Heart left ventricle (tissue), 16 donors: Measurements from ENCODE around the gene CER1. TPM values are rescaled to one million over a fixed set of nuclear protein-coding genes. Genes with fewer than 3 reads are reported as not detected.

Experiments
- ATAC-seq, 4 donors: fragments of 200-7000 bp; cut with Tn5 transposase; one replicate each; pipeline ENCODE4 v1.9.1; 2020 to 2022; ENCODE audit warnings: moderate library complexity in 4 of 4, mild to moderate bottlenecking in 3 of 4, moderate number of reproducible peaks in 1 of 4
- DNase-seq, 5 donors: peaks; one replicate each; pipeline ENCODE4 v3.0.0-alpha.2; 2020
- H3K27ac ChIP-seq, 12 donors: fragments of 200-600 bp; sonication (generic) in 4 of 12; one replicate each; pipeline versions ENCODE4 v1.5.0 to v1.8.0; 2016 to 2022; ENCODE audit warnings: mild to moderate bottlenecking in 2 of 12
- H3K27me3 ChIP-seq, 9 donors: fragments of 200-600 bp; sonication (generic) in 2 of 9; one replicate each; pipeline versions ENCODE4 v1.5.1 to v1.8.0; 2016 to 2022; ENCODE audit warnings: mild to moderate bottlenecking in 3 of 9
- H3K36me3 ChIP-seq, 9 donors: fragments of 200-600 bp; sonication (generic) in 2 of 9; one replicate each; pipeline versions ENCODE4 v1.5.0 to v1.8.0; 2018 to 2022; ENCODE audit warnings: mild to moderate bottlenecking in 2 of 9
- H3K4me1 ChIP-seq, 12 donors: fragments of 200-600 bp; sonication (generic) in 4 of 12; one replicate each; pipeline versions ENCODE4 v1.5.0 to v1.8.0; 2016 to 2022; ENCODE audit warnings: mild to moderate bottlenecking in 3 of 12
- H3K4me3 ChIP-seq, 12 donors: fragments of 200-600 bp; sonication (generic) in 4 of 12; one replicate each; pipeline versions ENCODE4 v1.5.0 to v1.8.0; 2017 to 2022; ENCODE audit warnings: mild to moderate bottlenecking in 9 of 12, moderate library complexity in 4 of 12
- H3K9me3 ChIP-seq, 12 donors: fragments of 200-600 bp; sonication (generic) in 4 of 12; one replicate each; pipeline versions ENCODE4 v1.5.0 to v1.8.0; 2016 to 2022; ENCODE audit warnings: mild to moderate bottlenecking in 1 of 12
- CTCF ChIP-seq, 12 donors: fragments of 200-600 bp; sonication (generic) in 4 of 12; IDR thresholded peaks; one replicate each; pipeline versions ENCODE4 v1.5.0 to v1.8.0; 2018 to 2022; ENCODE audit warnings: antibody characterized with exemption in 12 of 12, mild to moderate bottlenecking in 5 of 12
- POLR2A ChIP-seq, 2 donors: fragments of 450-650 bp; IDR thresholded peaks; one replicate each; pipeline ENCODE4 v1.6.1; 2017; ENCODE audit warnings: antibody characterized with exemption in 2 of 2, mild to moderate bottlenecking in 2 of 2, moderate library complexity in 2 of 2
- WGBS, 4 donors: extraction: QIAGEN DNeasy Blood & Tissue Kit in 2 of 4; methylation state at CpG; one replicate each; pipeline versions ENCODE4 v1.1.5 to v1.1.7; 2013 to 2018; 5-methylcytosine and 5-hydroxymethylcytosine counted together
- intact Hi-C, 10 donors: fragments of 100-400 bp; cut with DNase I; formaldehyde crosslinking; loops; one replicate each; pipeline versions ENCODE4 v1.11.1 to v1.14.2; 2022
- polyA plus RNA-seq, 2 donors: library from polyadenylated mRNA; stranded (reverse); fragments of 200-250 nt; gene quantifications; one replicate each; pipeline ENCODE4 v1.2.3, GENCODE V29; 2013
- total RNA-seq, 9 donors: library from RNA; depleted of rRNA in 2 of 9; stranded (reverse); fragments of >200 nt in 2 of 9; fragmentation: NEBNext Ultra II Directional in 3 of 9; extraction: Animal tissue kit (Norgen Biotek cat#: 25700) in 3 of 9; gene quantifications; one replicate each; pipeline versions ENCODE4 v1.1.0 to v1.2.4, GENCODE V29; 2016 to 2023
- donor health status: ischemic (EF 13 %, LVEDD 7.1; RV severe dilation, severe dysfunction).
- donor health status: healthy with polysubstance abuse.
- donor health status: DM: no; HTN: yes; CAD: no.
- donor health status: DM: no; HTN: no; CAD: no.
- donor health status: ischemic (EF 25% LVEDD 6.9; RV normal size, moderate dysfunction).
- donor health status: ischemic (EF 25% LVEDD 5.7; RV mildly dilated, moderate dysfunction).
- donor health status: healthy.
- donor health status: DM: yes; HTN: yes; CAD: no.
- donor health status: ischemic (EF 35%, LVEDD 5.7; RV mildly dilated, moderate dysfunction).
- donor health status: nonischemic (EF 11% LVEDD 7.7; RV severe dilation, severe dysfunction).
- donor health status: DM: yes; HTN: yes; CAD: no.
- donor health status: PGD.
- donor health status: ischemic (EF 29% LVEDD 5.4; RV normal size, mild dysfunction).
- donor health status: nonischemic (EF 23%, LVEDD 6.1; RV moderate dilation, normal function).

The CER1 gene
- total and polyA plus RNA-seq, 11 donors = not detected

- TF ChIP-seq CTCF (IDR thresholded peaks at IDR 0.05) (no peak), POLR2A (IDR thresholded peaks at IDR 0.05) (no peak)
- no peaks in the 10 kb centered on the region for H3K27me3 ChIP-seq
- peaks cover 0 to 28% (median 9%) of the 10 kb centered on the region in 9 donors for H3K36me3 ChIP-seq
- 58 to 69% (median 64%) methylated on average over 3 of the region's 3 CpGs for WGBS, 4 donors
- H3K9me3 ChIP-seq = no peaks in the 10 kb centered on the region
- no peak for ATAC-seq
- no peaks in the 10 kb centered on the region for H3K4me1 ChIP-seq
- intact Hi-C loops = no loop called here
- DNase-seq = no peak
- H3K27ac ChIP-seq = no peak overlapping the region
- H3K4me3 ChIP-seq = no peak overlapping the region
Measured at GRCh38 chr9:14671377-14671776, 51.2 kb downstream of the CER1 start.

GRCh38 chr9:14670718-14671117 is 51.8 kb downstream of the CER1 start:
- intact Hi-C loops = no loop called here
- 25 to 69% (median 42%) methylated on average over 1 of the region's 1 CpG for WGBS, 4 donors

More at GRCh38 chr9:14670718-14671117, 51.8 kb downstream of the CER1 start:
- H3K4me1 ChIP-seq = no peaks in the 10 kb centered on the region
- DNase-seq = no peak
- no peak overlapping the region for H3K4me3 ChIP-seq
- peaks cover 0 to 28% (median 9%) of the 10 kb centered on the region in 9 donors for H3K36me3 ChIP-seq
- ATAC-seq = no peak
- no peak overlapping the region for H3K27ac ChIP-seq
- TF ChIP-seq CTCF (IDR thresholded peaks at IDR 0.05) = no peak
- no peak for TF ChIP-seq POLR2A (IDR thresholded peaks at IDR 0.05)
- no peaks in the 10 kb centered on the region for H3K27me3 ChIP-seq
- no peaks in the 10 kb centered on the region for H3K9me3 ChIP-seq

Other genes with a start within 250 kb of the CER1 start
- 1 to 10 TPM; 5.2 to 9.3 (median 7.7) TPM for gene ZDHHC21, start 29.3 kb downstream of the CER1 start, total RNA-seq
- gene ZDHHC21, start 29.3 kb downstream of the CER1 start, polyA plus RNA-seq = 1 to 10 TPM; 3.5 to 3.9 TPM
- 1 to 10 TPM in 8 of 9 donors, under 1 TPM in 1; 0.62 to 6.5 (median 2.5) TPM for gene FREM1, start 187.7 kb upstream of the CER1 start, total RNA-seq
- gene FREM1, start 187.7 kb upstream of the CER1 start, polyA plus RNA-seq = 1 to 10 TPM in 1 of 2 donors, under 1 TPM in 1; 0.29 to 1.1 TPM